Amygdala (tissue), 56 donors: ENCODE data around the gene PKD1L1.
A peak's percentile ranks its signal among the peaks of the same experiment; 100 is the strongest.
"Not testable (repeated sequence)": the region's sequence is repeated elsewhere in the genome, so short reads cannot be mapped to it uniquely, and the experiment has no call there.

ENCODE experiments used
- DNase-seq, 56 donors: peaks; one replicate each; lab custom pipeline; 2025; lab: John Stamatoyannopoulos, UW

PKD1L1 gene

DNA sequence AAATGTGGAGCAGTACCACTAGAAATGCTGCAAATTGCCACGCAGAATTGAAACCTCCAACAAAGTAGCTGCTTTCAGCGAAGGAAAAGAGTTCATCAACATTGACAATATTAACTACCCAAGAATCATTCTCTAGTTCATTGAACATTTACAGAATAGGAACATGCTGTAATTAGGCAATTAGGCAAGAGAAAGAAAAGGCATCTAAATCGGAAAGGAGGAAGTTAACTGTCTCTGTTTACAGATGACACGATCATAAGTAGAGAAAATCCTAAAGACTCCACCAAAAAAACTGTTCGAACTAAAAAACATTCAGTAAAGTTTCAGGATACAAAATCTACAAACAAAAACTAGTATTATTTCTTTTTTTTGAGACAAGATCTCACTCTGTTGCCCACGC, 8.9 kb upstream of the PKD1L1 start:
- no peak for DNase-seq

DNA sequence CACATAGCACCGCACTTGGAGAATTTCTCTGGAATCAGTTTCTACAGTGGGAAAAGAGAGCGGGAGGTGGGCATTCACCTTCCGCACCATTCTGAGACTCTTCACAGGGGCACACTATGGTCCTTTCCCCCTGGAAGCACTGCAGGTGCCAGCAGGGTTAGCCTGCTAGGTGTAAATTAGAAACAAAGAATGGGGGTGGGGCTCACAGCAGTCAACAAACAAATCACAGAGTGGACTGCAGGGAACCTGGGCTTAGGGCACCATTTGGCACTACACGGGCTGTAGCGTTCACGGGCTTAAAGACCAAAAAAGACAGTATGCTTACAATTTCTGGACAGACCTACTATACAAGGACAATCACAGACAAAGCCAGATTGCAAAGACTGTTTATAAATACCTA, 8.0 kb upstream of the PKD1L1 start:
- no peak for DNase-seq

GRCh38 chr7:47954231-47954911, 6.1 kb upstream of the PKD1L1 start:
- DNase-seq, result no peak

DNA sequence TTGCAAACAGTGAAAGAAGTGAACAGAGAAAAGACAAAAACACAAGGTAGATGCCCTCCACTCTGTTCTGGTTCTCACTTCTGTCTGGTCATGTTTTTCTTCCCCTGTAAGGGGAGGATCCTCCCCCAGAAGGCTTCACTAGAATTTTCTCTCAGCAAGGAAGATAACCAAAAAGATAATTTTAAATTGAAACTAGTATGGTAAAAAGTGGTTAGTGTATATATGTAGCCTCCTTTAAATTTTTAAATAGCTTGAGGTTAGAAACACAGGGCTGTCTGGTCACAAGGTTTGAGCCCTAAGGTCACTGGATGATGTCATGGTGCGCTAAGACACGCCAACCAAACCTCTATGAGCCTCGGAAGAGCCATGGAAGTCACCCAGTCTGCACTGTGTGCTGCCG, 5.6 kb upstream of the PKD1L1 start:
- DNase-seq, result no peak

- no peak for DNase-seq
These were observed 4.0 kb upstream of the PKD1L1 start for GRCh38 chr7:47952224-47952623.

- no peak for DNase-seq
These were observed 3.1 kb upstream of the PKD1L1 start for GRCh38 chr7:47951374-47951773.

DNA sequence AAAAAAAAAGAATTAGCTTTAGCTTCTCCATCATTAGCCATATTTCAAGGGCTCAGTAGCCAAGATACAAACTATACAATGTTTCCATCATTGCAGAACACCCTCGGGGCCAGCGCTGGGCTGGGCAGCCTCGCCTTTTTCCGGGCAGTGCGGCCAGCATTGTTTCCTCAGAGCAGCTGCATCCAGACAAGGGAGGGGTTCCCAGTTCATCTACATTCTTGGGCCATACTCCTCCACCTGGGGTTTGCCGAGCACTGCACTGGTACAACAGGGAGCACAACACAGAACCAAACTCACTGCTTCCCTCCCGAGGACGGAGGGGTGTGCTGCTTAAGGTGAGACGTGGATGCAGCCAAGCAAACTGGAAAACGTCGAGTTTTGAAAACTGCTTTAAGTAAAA, 2.4 kb upstream of the PKD1L1 start:
- DNase-seq, result peak in 3 of 56 donors; percentile 20 to 29 (median 20)

DNA sequence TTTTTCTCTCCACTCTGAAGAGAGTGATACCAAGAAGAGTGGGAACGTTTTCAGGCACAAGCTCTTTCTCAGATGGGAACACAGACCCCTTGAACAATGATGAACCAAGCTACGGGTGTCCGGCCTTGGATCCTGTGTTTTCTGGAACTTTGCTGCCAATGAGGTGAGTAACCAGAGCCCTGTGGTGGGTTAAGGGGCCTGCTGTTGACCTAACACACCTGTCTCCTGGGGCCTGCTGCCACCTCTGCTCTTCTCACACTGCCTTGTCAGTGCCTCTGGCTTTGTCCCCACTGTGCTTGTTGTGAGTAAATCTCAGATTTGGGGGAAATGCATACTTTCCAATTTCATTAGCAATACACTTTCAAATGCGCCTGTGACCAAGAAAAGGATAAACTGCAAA, 1.4 kb upstream of the PKD1L1 start:
- DNase-seq, result no peak

- no peak for DNase-seq
These were observed 914 bp downstream of the PKD1L1 start for GRCh38 chr7:47947355-47947749.

DNA sequence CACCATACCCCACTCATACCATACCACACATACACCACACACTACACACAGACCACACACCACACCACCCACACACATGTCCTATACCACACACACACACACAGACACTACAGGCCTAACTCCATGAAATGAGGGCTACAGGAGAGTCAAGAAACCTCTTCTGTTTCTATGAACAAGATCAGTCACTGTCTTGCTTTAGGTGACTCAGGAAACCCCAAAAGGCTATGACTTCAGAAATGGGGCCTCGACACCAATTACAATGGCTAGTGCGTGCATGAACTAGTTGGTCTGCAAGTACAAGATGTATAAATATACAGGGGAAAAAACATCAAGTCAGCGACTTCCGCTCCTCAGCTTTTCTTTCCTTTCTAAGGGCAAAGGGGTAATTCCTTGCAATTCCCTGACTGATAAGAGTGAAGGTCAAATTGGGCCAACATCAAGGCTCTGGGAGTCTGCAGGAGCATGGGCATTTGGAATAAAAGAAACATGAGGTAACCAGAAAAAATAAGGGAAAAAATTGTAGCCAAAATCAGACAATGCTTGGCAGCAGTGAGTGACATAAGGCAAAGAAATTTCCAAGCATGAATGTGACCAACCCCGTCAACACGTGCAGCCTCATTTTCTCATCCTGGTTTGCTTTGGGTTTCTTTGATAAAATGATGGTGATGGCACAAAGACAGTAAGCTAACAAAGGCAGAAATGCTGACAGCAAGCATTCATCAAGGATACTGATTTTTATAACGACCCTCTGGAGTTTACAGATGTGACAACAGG, 1.5 kb downstream of the PKD1L1 start:
- DNase-seq, result no peak

DNA sequence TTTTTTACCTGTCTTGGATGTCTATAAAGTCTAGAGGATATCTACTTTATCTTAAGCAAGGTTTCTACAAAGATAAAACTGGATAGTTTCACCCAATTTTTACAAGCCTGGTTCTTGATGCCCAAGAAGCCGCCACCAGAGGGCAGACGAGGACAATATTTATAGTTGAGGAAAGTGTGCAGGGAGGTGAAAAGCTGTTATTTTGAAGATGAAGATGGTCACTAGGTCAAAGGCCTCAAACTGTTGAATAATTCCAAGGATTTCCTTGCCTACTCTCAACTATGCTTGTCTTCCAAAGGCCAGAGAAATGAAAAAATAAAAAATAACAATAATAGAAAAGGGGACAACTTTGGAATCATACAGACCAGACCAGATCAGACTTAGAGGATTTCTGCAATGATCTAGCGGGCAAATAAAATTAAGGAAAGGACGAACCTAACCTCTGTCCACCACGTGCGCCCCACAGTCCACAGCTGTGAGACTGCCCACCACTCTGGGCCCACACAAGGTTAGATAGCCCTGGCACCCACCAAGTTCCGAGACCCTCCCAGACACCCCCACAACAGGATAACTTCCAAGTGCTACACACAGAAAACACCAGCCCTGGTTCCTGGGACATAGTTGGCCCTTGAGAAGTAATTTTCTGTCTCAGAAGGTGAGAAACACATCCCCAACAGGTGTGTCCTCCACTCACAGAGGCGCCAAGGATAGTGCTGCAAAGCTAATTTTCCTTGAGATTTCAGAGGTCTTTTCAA, 2.8 kb downstream of the PKD1L1 start:
- DNase-seq, result peak in 45 of 56 donors; percentile 6 to 88 (median 32)

- no peak for DNase-seq
These were observed 3.6 kb downstream of the PKD1L1 start for GRCh38 chr7:47944536-47945260.

DNA sequence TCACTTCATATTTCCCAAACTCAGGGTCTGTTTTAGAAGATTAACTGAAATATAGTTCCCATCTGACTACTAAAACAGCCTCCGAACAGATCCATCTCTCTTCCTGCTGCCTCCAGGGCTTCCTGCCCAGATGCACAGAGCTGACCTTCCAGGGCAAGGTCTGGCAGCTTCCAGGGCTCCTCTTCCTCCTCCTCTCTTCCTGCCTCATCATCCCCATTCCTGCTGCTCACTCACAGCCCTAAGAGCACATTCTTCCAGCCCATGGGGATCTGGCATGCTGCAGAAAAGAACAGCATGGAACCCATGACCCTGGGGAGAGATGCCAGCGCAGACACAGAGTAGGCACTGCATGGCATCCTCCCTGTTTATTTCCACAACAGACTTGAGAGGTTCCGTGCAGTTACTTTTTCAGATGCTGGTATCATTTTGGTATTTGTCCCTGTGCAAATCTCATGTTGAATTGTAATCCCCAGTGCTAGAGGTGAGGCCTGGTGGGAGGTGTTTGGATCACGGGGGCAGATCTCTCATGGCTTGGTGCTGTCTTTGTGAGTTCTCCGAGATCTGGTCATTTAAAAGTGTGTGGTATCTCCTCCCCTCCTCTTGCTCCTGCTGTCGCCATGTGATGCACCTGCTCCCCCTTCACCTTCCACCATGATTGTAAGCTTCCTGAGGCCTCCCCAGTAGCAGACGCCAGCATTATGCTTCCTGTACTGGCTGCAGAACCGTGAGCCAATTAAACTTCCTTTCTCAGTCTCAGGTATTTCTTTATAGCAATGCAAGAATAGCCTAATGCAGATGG, 4.4 kb downstream of the PKD1L1 start:
- DNase-seq, result no peak

DNA sequence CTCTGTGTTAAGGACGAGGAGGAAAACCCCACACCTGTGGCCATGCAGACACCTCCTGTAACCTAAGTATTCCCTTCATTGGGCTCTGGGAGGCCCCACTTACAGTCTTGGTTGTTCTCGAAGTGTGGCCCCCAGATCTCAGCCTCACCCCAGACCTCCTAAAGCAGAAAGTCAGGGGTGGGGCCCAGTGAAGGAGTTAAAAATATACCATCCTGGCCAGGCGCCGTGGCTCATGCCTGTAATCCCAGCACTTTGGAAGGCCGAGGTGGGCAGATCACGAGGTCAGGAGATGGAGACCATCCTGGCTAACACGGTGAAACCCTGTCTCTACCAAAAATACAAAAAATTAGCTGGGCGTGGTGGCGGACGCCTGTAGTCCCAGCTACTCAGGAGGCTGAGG, 5.6 kb downstream of the PKD1L1 start:
- DNase-seq, result not testable (repeated sequence)

- no peak for DNase-seq
These were observed 6.1 kb downstream of the PKD1L1 start for GRCh38 chr7:47942132-47942531.

DNA sequence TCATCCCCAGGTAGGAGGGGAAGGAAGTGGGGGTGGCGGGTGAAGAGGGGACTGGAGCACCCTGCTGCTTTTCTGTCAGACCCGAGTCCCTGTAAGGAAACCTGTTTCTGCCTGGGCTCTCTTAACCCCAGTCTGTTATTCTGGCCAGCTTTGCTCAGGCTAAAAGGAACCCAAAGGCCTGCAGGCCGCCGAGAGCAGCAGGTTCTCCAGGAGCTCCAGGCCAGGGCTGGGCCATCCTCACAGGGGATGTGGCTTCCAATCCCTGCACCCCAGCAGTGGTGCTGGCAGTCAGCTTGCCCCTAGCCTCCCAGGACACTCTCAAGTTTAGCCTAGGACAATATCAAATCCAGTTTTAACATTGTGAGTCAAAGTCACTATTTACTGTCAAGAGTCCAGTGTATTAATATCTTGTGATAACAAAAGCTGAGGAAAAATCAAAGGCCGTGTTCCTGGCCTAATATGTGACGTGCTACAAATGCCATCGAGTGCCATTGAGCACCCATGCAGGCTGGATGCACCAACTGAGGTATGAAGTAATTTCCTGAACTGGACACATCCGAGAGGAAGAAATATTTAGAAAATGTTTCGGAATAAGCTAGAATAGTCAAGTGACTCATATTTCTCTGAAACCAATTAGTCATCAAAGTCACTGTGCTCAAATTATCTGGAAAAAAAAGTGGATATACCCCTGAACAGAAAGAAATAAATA, 7.0 kb downstream of the PKD1L1 start:
- no peak for DNase-seq

DNA sequence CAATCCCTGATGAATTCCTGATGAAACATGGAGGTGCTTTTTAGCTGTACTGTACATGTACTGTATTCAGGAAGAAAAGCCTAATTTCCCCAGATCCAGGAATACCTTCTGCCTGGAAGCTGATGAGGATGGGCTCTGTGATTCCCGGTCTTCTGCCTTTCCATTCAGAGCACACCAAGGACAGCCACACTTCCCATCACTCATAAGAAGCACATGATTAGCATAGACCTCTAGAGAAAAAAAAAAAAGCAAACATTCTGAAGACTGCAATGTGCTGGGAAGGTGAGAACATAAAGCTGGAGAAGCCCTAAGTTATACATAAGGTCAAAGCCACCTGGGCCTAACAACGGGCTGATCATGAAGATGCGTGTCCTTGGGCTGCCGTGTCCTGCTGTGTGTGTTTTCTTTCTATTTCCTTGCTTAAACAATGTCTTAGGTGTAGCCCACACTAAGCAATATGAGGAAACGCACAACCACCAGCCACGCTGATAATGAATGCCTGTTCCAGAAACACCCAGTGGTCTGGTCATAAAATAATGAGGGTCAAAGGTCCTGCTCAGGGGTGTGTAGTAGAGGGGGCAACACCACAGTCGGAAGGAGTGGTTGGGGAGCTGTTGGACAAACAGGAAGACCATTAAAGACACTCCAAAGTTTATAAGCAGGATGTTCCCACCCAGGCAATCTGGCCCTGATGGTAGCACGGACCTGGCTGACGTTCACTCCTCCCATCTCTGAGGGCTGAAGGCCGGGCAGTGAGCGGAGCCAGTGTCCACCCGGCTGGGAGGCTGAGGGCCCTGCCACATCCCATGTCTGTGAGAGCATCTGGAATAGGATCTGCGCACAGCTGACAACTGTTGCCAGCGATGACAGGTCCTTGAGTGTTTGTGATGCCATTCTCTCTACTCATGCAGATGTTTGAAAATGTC, 7.9 kb downstream of the PKD1L1 start:
- DNase-seq, result no peak

DNA sequence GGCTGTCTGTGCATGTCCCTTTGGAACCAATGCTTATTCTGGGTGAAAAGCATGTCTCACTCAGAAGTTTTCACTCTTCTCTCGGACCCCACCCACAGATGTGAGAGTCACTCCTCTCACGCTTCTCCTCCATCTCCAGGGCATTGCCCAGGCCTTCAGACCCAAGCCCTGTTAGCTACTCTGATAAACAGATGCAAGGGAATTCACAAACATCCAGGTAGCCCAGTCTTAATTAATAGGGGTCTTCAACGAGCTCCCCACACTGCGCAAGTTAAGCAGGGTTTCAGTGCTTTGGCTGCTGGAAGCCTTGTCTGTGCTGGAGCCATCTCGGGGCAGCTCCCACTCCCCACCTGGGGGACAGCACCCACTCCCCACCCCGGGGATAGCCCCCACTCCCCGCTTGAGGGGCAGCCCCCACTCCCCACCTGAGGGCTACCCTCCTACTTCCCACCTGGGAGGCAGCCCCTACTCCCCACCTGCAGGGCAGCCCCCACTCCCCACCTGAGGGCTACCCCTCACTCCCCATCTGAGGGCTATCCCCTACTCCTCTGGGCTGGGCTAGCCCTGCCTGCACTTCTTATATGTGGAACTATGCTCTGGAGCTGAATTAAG, 8.7 kb downstream of the PKD1L1 start:
- DNase-seq, result no peak
